HEK293 (cell line): ENCODE measurements around the gene PFN4.

Source experiments
- CTCF ChIA-PET: fragments of 350-600 bp; formaldehyde crosslinking; extraction: SDS; loops from one replicate; lab custom pipeline; 2021; ENCODE audit warnings: antibody characterized with exemption; lab: Yijun Ruan, JAX
- POLR2A ChIA-PET: fragments of 300-600 bp; formaldehyde crosslinking; extraction: SDS; loops from one replicate; lab custom pipeline; 2020; ENCODE audit warnings: antibody characterized with exemption, inconsistent platforms; lab: Yijun Ruan, JAX
- H3K27ac ChIP-seq: fragments of 200-500 bp; sonication (Bioruptor generic); 2 replicates; pipeline ENCODE4 v1.5.1; 2014; ENCODE audit warnings: low read depth, low read length, control low read depth, inconsistent platforms; ENCODE audit errors: extremely low read depth
- H3K36me3 ChIP-seq, 2 experiments: fragments of 200-500 bp in 1 of 2; sonication (Bioruptor generic) in 1 of 2; 1 replicate in 1 of 2; 2 replicates in 1 of 2; pipeline ENCODE4 v1.5.1; 2014 to 2017; ENCODE audit warnings: inconsistent platforms in 2 of 2, low read length in 2 of 2; ENCODE audit not compliant: control insufficient read depth in 2 of 2, insufficient read depth in 1 of 2
- H3K4me1 ChIP-seq: fragments of 200-500 bp; sonication (Bioruptor generic); 2 replicates; pipeline ENCODE4 v1.5.1; 2014; ENCODE audit warnings: mild to moderate bottlenecking, low read length, inconsistent platforms; ENCODE audit not compliant: control insufficient read depth, insufficient read depth
- H3K4me3 ChIP-seq: 2 replicates; pipeline ENCODE4 v1.5.1; 2011; ENCODE audit warnings: low read depth, mild to moderate bottlenecking, control low read depth, low read length, moderate library complexity
- H3K9me3 ChIP-seq: fragments of 200-500 bp; sonication (Bioruptor generic); 2 replicates; pipeline ENCODE4 v1.5.1; 2014; ENCODE audit warnings: low read depth, low read length, inconsistent platforms; ENCODE audit not compliant: control insufficient read depth, insufficient read depth
- BCL11B ChIP-seq: fragments of 450-650 bp; formaldehyde crosslinking; IDR thresholded peaks from 2 replicates; pipeline ENCODE4 v1.5.1; 2016; ENCODE audit warnings: low read depth, missing biosample characterization, missing genetic modification characterization
- KLF1 ChIP-seq: fragments of 450-650 bp; formaldehyde crosslinking; IDR thresholded peaks from 2 replicates; pipeline ENCODE4 v1.5.1; 2016; ENCODE audit warnings: missing biosample characterization, missing genetic modification characterization
- SCRT1 ChIP-seq: fragments of 450-650 bp; formaldehyde crosslinking; IDR thresholded peaks from 2 replicates; pipeline ENCODE4 v1.5.1; 2016; ENCODE audit warnings: missing biosample characterization, missing genetic modification characterization, borderline replicate concordance
- SP2 ChIP-seq: fragments of 450-650 bp; formaldehyde crosslinking; IDR thresholded peaks from 2 replicates; pipeline ENCODE4 v1.5.1; 2016; ENCODE audit warnings: missing biosample characterization, missing genetic modification characterization
- SP3 ChIP-seq: fragments of 450-650 bp; formaldehyde crosslinking; IDR thresholded peaks from 2 replicates; pipeline ENCODE4 v1.5.1; 2016; ENCODE audit warnings: missing biosample characterization, missing genetic modification characterization
- YY1 ChIP-seq: fragments of 450-650 bp; formaldehyde crosslinking; IDR thresholded peaks from 2 replicates; pipeline ENCODE4 v1.5.1; 2018; ENCODE audit warnings: missing biosample characterization, missing genetic modification characterization
- ZBTB20 ChIP-seq: fragments of 450-650 bp; formaldehyde crosslinking; IDR thresholded peaks from 2 replicates; pipeline ENCODE4 v1.5.1; 2016; ENCODE audit warnings: missing biosample characterization, missing genetic modification characterization
- ZBTB8A ChIP-seq: fragments of 450-650 bp; formaldehyde crosslinking; IDR thresholded peaks from 2 replicates; pipeline ENCODE4 v1.5.1; 2016; ENCODE audit warnings: missing biosample characterization, missing genetic modification characterization
- ZNF311 ChIP-seq: fragments of 450-650 bp; formaldehyde crosslinking; IDR thresholded peaks from 2 replicates; pipeline ENCODE4 v1.5.1; 2017; ENCODE audit warnings: missing biosample characterization, missing genetic modification characterization, borderline replicate concordance
- ZNF335 ChIP-seq: fragments of 450-650 bp; formaldehyde crosslinking; conservative IDR thresholded peaks from 2 replicates; pipeline ENCODE4 v1.5.1; 2016; ENCODE audit warnings: missing biosample characterization, missing genetic modification characterization
- ZNF354C ChIP-seq: fragments of 450-650 bp; formaldehyde crosslinking; IDR thresholded peaks from 2 replicates; pipeline ENCODE4 v1.5.1; 2016; ENCODE audit warnings: missing biosample characterization, missing genetic modification characterization, low read depth, borderline replicate concordance
- ZNF423 ChIP-seq: fragments of 450-650 bp; formaldehyde crosslinking; IDR thresholded peaks from 2 replicates; pipeline ENCODE4 v1.5.1; 2016; ENCODE audit warnings: missing biosample characterization, missing genetic modification characterization
- ZNF549 ChIP-seq: fragments of 450-650 bp; IDR thresholded peaks from 2 replicates; pipeline ENCODE4 v1.5.1; 2018; ENCODE audit warnings: missing biosample characterization, missing genetic modification characterization, mild to moderate bottlenecking, inconsistent platforms, moderate library complexity
- ZNF585B ChIP-seq: fragments of 450-650 bp; formaldehyde crosslinking; IDR thresholded peaks from 2 replicates; pipeline ENCODE4 v1.5.1; 2016; ENCODE audit warnings: missing biosample characterization, missing genetic modification characterization
- ZNF621 ChIP-seq: fragments of 450-650 bp; formaldehyde crosslinking; IDR thresholded peaks from 2 replicates; pipeline ENCODE4 v1.5.1; 2017; ENCODE audit warnings: missing biosample characterization, missing genetic modification characterization
- ZNF626 ChIP-seq: fragments of 450-650 bp; sonication (Bioruptor Pico); formaldehyde crosslinking; IDR thresholded peaks from 2 replicates; pipeline ENCODE4 v1.5.1; 2018; ENCODE audit warnings: missing biosample characterization, missing genetic modification characterization, inconsistent platforms
- ZNF658 ChIP-seq: fragments of 450-650 bp; formaldehyde crosslinking; IDR thresholded peaks from 2 replicates; pipeline ENCODE4; 2016; ENCODE audit warnings: missing biosample characterization, missing genetic modification characterization
- ZNF768 ChIP-seq: fragments of 450-650 bp; formaldehyde crosslinking; IDR thresholded peaks from 2 replicates; pipeline ENCODE4 v1.5.1; 2018; ENCODE audit warnings: missing biosample characterization, mild to moderate bottlenecking, missing genetic modification characterization
- ZNF777 ChIP-seq: fragments of 450-650 bp; formaldehyde crosslinking; IDR thresholded peaks from 2 replicates; pipeline ENCODE4 v1.5.1; 2017; ENCODE audit warnings: missing biosample characterization, missing genetic modification characterization, borderline replicate concordance
- ZNF843 ChIP-seq: fragments of 450-650 bp; formaldehyde crosslinking; IDR thresholded peaks from 2 replicates; pipeline ENCODE4 v1.5.1; 2016; ENCODE audit warnings: missing biosample characterization, missing genetic modification characterization
- ZSCAN16 ChIP-seq: fragments of 450-650 bp; formaldehyde crosslinking; IDR thresholded peaks from 2 replicates; pipeline ENCODE4 v1.5.1; 2016; ENCODE audit warnings: missing biosample characterization, missing genetic modification characterization
- ZXDB ChIP-seq: fragments of 450-650 bp; formaldehyde crosslinking; IDR thresholded peaks from 2 replicates; pipeline ENCODE4 v1.5.1; 2016; ENCODE audit warnings: missing biosample characterization, missing genetic modification characterization
- TF ChIP-seq, protein P1 (sequence below): fragments of 450-650 bp; formaldehyde crosslinking; IDR thresholded peaks from 2 replicates; pipeline ENCODE4 v1.5.1; 2016; ENCODE audit warnings: missing biosample characterization, missing genetic modification characterization
- TF ChIP-seq, protein P2 (sequence below): fragments of 450-650 bp; formaldehyde crosslinking; IDR thresholded peaks from 2 replicates; pipeline ENCODE4 v1.5.1; 2016; ENCODE audit warnings: missing biosample characterization, missing genetic modification characterization
- TF ChIP-seq, protein P3 (sequence below): fragments of 450-650 bp; formaldehyde crosslinking; IDR thresholded peaks from 2 replicates; pipeline ENCODE4 v1.5.1; 2017; ENCODE audit warnings: missing biosample characterization, missing genetic modification characterization
- TF ChIP-seq, protein P4 (sequence below): fragments of 450-650 bp; formaldehyde crosslinking; IDR thresholded peaks from 2 replicates; pipeline ENCODE4 v1.5.1; 2017; ENCODE audit warnings: missing biosample characterization, mild to moderate bottlenecking, missing genetic modification characterization, moderate library complexity
- TF ChIP-seq, protein P5 (sequence below): fragments of 450-650 bp; formaldehyde crosslinking; IDR thresholded peaks from 2 replicates; pipeline ENCODE4 v1.5.1; 2017; ENCODE audit warnings: missing biosample characterization, missing genetic modification characterization

Gene PFN4

DNA sequence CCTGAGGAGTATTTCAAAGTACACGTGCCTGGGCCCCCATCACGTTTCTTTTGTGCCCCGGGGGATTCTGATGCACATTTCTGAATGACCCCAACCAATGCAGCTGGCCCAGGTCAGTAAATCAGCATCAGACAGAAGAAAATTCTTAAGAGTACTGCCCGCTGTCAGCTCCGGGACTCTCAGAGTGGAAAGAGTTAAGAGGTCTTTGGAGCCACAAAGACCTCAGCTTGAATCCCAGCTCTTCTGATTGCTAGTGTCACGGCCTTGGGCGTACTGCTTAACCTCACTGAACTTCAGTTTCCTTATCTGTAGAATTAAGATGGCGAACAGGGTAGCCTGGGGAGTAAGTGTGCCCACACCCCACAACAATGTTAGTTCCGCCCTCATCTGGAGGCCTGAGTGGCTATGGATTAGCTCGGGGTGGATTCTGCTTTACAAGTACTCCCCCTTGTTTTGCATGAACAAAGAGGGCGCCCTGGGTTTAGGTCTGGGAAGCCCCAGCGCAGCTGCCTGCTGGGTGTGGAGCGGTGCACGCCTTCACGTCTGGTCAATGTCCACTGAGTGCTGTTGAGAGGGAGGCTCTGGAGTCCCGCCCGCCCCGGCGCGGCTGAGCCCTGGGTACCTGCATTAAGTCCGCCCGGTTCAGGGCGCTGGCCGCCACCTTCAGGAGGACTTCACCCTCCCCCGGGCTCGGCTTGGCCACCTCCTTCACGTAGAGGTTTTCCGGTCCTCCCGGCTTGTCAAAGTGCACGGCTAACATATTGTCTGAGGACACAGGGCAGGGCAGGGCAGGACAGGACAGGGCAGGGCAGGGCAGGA lies 39.4 kb downstream of the PFN4 start:
- Histone ChIP-seq H3K4me1 (no peaks in the 10 kb centered on the region), H3K36me3 (peaks cover 3 to 46% of the 10 kb centered on the region in 2 experiments; a peak in 2 of 3 replicates), H3K27ac (peak overlapping the region; percentile 79), H3K4me3 (peak overlapping the region; percentile 68)
- CTCF ChIA-PET = interaction anchor here (0.5 to 3.1 kb wide), 29 partner anchors 9 to 561 kb away, joined by 3 to 23 read pairs (median 4); partner anchors contain the start of genes ATAD2B and WDCP
- TF ChIP-seq, protein P1, sequence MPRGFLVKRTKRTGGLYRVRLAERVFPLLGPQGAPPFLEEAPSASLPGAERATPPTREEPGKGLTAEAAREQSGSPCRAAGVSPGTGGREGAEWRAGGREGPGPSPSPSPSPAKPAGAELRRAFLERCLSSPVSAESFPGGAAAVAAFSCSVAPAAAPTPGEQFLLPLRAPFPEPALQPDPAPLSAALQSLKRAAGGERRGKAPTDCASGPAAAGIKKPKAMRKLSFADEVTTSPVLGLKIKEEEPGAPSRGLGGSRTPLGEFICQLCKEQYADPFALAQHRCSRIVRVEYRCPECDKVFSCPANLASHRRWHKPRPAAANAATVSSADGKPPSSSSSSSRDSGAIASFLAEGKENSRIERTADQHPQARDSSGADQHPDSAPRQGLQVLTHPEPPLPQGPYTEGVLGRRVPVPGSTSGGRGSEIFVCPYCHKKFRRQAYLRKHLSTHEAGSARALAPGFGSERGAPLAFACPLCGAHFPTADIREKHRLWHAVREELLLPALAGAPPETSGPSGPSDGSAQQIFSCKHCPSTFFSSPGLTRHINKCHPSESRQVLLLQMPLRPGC (tag by site-specific recombination) = no peak
- no peak for TF ChIP-seq ZSCAN16 (tag by site-specific recombination)
- TF ChIP-seq ZNF626 (tag by site-specific recombination) = no peak
- no peak for TF ChIP-seq ZNF843 (tag by site-specific recombination)
- TF ChIP-seq ZNF335 (tag by site-specific recombination) = peak; percentile 92
- no peak for TF ChIP-seq ZNF585B (tag by site-specific recombination)
- TF ChIP-seq ZNF777 (tag by site-specific recombination) = 0 out of 2 replicates have a peak, but pooled peaks have one; percentile 57
- TF ChIP-seq KLF1 (tag by site-specific recombination) = peak; percentile 35; the same call in 1 of the 2 replicates
- peak; percentile 36 for TF ChIP-seq SP3 (tag by site-specific recombination)
- no peak for TF ChIP-seq ZNF658 (tag by site-specific recombination)
- no peak for TF ChIP-seq ZNF549 (tag by site-specific recombination)
- TF ChIP-seq, protein P2, sequence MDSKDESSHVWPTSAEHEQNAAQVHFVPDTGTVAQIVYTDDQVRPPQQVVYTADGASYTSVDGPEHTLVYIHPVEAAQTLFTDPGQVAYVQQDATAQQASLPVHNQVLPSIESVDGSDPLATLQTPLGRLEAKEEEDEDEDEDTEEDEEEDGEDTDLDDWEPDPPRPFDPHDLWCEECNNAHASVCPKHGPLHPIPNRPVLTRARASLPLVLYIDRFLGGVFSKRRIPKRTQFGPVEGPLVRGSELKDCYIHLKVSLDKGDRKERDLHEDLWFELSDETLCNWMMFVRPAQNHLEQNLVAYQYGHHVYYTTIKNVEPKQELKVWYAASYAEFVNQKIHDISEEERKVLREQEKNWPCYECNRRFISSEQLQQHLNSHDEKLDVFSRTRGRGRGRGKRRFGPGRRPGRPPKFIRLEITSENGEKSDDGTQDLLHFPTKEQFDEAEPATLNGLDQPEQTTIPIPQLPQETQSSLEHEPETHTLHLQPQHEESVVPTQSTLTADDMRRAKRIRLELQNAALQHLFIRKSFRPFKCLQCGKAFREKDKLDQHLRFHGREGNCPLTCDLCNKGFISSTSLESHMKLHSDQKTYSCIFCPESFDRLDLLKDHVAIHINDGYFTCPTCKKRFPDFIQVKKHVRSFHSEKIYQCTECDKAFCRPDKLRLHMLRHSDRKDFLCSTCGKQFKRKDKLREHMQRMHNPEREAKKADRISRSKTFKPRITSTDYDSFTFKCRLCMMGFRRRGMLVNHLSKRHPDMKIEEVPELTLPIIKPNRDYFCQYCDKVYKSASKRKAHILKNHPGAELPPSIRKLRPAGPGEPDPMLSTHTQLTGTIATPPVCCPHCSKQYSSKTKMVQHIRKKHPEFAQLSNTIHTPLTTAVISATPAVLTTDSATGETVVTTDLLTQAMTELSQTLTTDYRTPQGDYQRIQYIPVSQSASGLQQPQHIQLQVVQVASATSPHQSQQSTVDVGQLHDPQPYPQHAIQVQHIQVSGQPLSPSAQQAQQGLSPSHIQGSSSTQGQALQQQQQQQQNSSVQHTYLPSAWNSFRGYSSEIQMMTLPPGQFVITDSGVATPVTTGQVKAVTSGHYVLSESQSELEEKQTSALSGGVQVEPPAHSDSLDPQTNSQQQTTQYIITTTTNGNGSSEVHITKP = peak; percentile 32; the same call in 1 of the 2 replicates
- TF ChIP-seq, protein P3, sequence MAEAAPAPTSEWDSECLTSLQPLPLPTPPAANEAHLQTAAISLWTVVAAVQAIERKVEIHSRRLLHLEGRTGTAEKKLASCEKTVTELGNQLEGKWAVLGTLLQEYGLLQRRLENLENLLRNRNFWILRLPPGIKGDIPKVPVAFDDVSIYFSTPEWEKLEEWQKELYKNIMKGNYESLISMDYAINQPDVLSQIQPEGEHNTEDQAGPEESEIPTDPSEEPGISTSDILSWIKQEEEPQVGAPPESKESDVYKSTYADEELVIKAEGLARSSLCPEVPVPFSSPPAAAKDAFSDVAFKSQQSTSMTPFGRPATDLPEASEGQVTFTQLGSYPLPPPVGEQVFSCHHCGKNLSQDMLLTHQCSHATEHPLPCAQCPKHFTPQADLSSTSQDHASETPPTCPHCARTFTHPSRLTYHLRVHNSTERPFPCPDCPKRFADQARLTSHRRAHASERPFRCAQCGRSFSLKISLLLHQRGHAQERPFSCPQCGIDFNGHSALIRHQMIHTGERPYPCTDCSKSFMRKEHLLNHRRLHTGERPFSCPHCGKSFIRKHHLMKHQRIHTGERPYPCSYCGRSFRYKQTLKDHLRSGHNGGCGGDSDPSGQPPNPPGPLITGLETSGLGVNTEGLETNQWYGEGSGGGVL (tag by site-specific recombination) = peak; percentile 7; the same call in 1 of the 2 replicates
- TF ChIP-seq SP2 (tag by site-specific recombination) = peak; percentile 67
- TF ChIP-seq, protein P4, sequence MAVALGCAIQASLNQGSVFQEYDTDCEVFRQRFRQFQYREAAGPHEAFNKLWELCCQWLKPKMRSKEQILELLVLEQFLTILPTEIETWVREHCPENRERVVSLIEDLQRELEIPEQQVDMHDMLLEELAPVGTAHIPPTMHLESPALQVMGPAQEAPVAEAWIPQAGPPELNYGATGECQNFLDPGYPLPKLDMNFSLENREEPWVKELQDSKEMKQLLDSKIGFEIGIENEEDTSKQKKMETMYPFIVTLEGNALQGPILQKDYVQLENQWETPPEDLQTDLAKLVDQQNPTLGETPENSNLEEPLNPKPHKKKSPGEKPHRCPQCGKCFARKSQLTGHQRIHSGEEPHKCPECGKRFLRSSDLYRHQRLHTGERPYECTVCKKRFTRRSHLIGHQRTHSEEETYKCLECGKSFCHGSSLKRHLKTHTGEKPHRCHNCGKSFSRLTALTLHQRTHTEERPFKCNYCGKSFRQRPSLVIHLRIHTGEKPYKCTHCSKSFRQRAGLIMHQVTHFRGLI = 0 out of 2 replicates have a peak, but pooled peaks have one; percentile 23
- TF ChIP-seq ZNF311 (tag by site-specific recombination) = no peak
- TF ChIP-seq ZXDB (tag by site-specific recombination) = peak; percentile 97
- TF ChIP-seq ZNF621 (tag by site-specific recombination) = peak; percentile 98
- TF ChIP-seq ZBTB8A (tag by site-specific recombination) = peak; percentile 97
- TF ChIP-seq, protein P5, sequence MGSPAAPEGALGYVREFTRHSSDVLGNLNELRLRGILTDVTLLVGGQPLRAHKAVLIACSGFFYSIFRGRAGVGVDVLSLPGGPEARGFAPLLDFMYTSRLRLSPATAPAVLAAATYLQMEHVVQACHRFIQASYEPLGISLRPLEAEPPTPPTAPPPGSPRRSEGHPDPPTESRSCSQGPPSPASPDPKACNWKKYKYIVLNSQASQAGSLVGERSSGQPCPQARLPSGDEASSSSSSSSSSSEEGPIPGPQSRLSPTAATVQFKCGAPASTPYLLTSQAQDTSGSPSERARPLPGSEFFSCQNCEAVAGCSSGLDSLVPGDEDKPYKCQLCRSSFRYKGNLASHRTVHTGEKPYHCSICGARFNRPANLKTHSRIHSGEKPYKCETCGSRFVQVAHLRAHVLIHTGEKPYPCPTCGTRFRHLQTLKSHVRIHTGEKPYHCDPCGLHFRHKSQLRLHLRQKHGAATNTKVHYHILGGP (tag by site-specific recombination) = no peak
- no peak for TF ChIP-seq ZNF354C (tag by site-specific recombination)
- TF ChIP-seq ZNF768 = no peak
- no peak for TF ChIP-seq SCRT1 (tag by site-specific recombination)
- 0 out of 2 replicates have a peak, but pooled peaks have one; percentile 39 for TF ChIP-seq BCL11B
- peak; percentile 99 for TF ChIP-seq ZBTB20 (tag by site-specific recombination)
- TF ChIP-seq YY1 = no peak
- TF ChIP-seq ZNF423 (tag by site-specific recombination) = no peak
- TF ChIP-seq, all 188 proteins: peak for 13
- no peaks in the 10 kb centered on the region for H3K9me3 ChIP-seq
- POLR2A ChIA-PET = interaction anchor here (0.6 to 2.4 kb wide), 10 partner anchors 8 to 259 kb away, joined by 3 to 14 read pairs (median 4); partner anchors contain the start of genes ATAD2B, SF3B6 and WDCP
